GM12873 (cell line): Measurements from ENCODE around the gene FAM135A.

Experiments used
- CTCF ChIP-seq: IDR thresholded peaks from 2 replicates; pipeline ENCODE4 v1.5.1; 2012; ENCODE audit warnings: low read depth, mild to moderate bottlenecking, moderate library complexity, low read length, control low read depth; ENCODE audit not compliant: insufficient read depth; ENCODE audit errors: missing control alignments

FAM135A gene

GRCh38 chr6:70412252-70413113 lies 825 bp upstream of the FAM135A start:
- TF ChIP-seq CTCF = no peak

GRCh38 chr6:70413992-70414494 lies 735 bp downstream of the FAM135A start:
- no peak for TF ChIP-seq CTCF

- TF ChIP-seq CTCF = no peak
These were observed 1.5 kb downstream of the FAM135A start for GRCh38 chr6:70414813-70415212.

- no peak for TF ChIP-seq CTCF
These were observed 1.9 kb downstream of the FAM135A start for GRCh38 chr6:70415247-70415646.

GRCh38 chr6:70415660-70416059 lies 2.4 kb downstream of the FAM135A start:
- no peak for TF ChIP-seq CTCF

- no peak for TF ChIP-seq CTCF
These were observed 8.2 kb downstream of the FAM135A start for GRCh38 chr6:70421509-70421908.

GRCh38 chr6:70423189-70424134 lies 10.2 kb downstream of the FAM135A start:
- no peak for TF ChIP-seq CTCF
